Adrenal gland (tissue), 5 donors: Measurements from ENCODE around the gene LAD1.
A peak's percentile ranks its signal among the peaks of the same experiment; 100 is the strongest.

Source experiments
- POLR2A ChIP-seq, 2 donors: fragments of 450-650 bp; IDR thresholded peaks; one replicate each; pipeline ENCODE4 v1.6.1; 2017; ENCODE audit warnings: antibody characterized with exemption in 2 of 2, mild to moderate bottlenecking in 2 of 2, moderate library complexity in 1 of 2
- TF ChIP-seq, protein P1 (sequence below), 6 experiments: fragments of 450-650 bp in 4 of 6; fragments of 200-600 bp in 2 of 6; sonication (generic) in 1 of 6; IDR thresholded peaks; 1 replicate in 5 of 6; 2 replicates in 1 of 6; pipeline versions ENCODE4 v1.5.1 to v1.8.0; 2016 to 2021; ENCODE audit warnings: antibody characterized with exemption in 6 of 6, mild to moderate bottlenecking in 2 of 6, moderate library complexity in 1 of 6
- donor health status: DM: no; HTN: no; CAD: no.

DNA sequence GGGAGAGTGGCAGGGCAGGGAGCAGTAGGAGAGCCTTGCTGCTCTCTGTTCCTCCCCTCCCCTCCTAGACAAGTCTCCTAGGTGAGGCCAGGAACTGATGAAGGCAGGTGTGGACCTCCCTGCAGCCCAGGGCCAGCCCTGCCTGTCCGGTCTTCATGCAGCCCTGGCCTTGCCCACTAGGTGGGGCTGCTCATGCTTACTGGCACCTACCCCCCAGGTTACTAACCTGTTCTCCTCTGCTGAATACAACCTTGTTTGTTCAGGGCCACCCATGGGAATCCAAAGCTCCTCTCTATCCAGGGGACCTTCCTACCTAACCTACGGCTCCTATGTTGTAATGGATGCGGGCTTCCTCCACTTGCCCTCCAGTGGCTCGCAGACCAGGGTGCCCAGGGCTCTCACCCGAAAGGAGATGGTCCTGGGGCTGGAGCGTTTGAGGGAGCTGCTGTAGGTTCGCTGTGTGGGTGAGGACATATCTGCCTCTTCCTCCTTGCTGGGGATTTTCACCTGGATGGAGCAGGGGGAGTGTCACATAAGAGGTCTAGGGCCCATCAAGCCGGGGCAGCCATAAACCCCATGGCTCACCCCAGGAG is 13.7 kb downstream of the LAD1 start:
- TF ChIP-seq, protein P1, sequence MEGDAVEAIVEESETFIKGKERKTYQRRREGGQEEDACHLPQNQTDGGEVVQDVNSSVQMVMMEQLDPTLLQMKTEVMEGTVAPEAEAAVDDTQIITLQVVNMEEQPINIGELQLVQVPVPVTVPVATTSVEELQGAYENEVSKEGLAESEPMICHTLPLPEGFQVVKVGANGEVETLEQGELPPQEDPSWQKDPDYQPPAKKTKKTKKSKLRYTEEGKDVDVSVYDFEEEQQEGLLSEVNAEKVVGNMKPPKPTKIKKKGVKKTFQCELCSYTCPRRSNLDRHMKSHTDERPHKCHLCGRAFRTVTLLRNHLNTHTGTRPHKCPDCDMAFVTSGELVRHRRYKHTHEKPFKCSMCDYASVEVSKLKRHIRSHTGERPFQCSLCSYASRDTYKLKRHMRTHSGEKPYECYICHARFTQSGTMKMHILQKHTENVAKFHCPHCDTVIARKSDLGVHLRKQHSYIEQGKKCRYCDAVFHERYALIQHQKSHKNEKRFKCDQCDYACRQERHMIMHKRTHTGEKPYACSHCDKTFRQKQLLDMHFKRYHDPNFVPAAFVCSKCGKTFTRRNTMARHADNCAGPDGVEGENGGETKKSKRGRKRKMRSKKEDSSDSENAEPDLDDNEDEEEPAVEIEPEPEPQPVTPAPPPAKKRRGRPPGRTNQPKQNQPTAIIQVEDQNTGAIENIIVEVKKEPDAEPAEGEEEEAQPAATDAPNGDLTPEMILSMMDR (IDR thresholded peaks at IDR 0.05) = peak; percentile 34 to 63 (median 53)
- no peak for TF ChIP-seq POLR2A (IDR thresholded peaks at IDR 0.05)
